Neural cell (in vitro differentiated cells): ENCODE results near the gene ASCL2.

Experiments
- EP300 ChIP-seq: fragments of 450-650 bp; conservative IDR thresholded peaks from 2 replicates; pipeline ENCODE4 v1.6.1; 2014; ENCODE audit warnings: antibody characterized with exemption, mild to moderate bottlenecking, moderate library complexity; ENCODE audit not compliant: poor library complexity, severe bottlenecking
- EZH2 ChIP-seq: fragments of 200-600, 300-800 bp; shearing (Covaris generic), sonication (generic); IDR thresholded peaks from 2 replicates; pipeline ENCODE4 v1.6.1; 2014; ENCODE audit warnings: antibody characterized with exemption, low read length, borderline replicate concordance, mild to moderate bottlenecking; ENCODE audit not compliant: insufficient read depth, poor library complexity, severe bottlenecking
- MXI1 ChIP-seq: fragments of 450-650 bp; conservative IDR thresholded peaks from 2 replicates; pipeline ENCODE4 v1.6.1; 2014; ENCODE audit warnings: antibody characterized with exemption, mild to moderate bottlenecking; ENCODE audit not compliant: poor library complexity, severe bottlenecking
- POLR2AphosphoS5 ChIP-seq: IDR thresholded peaks from 2 replicates; pipeline ENCODE4 v1.6.1; 2012
- RAD21 ChIP-seq: fragments of 450-650 bp; conservative IDR thresholded peaks from 2 replicates; pipeline ENCODE4 v1.6.1; 2014; ENCODE audit warnings: antibody characterized with exemption, mild to moderate bottlenecking, moderate library complexity
- REST ChIP-seq: IDR thresholded peaks from 2 replicates; pipeline ENCODE4 v1.6.1; 2012; ENCODE audit warnings: borderline replicate concordance
- SMC3 ChIP-seq: fragments of 450-650 bp; conservative IDR thresholded peaks from 2 replicates; pipeline ENCODE4 v1.6.1; 2014; ENCODE audit warnings: antibody characterized with exemption, mild to moderate bottlenecking, moderate library complexity; ENCODE audit not compliant: poor library complexity
- TAF1 ChIP-seq: IDR thresholded peaks from 2 replicates; pipeline ENCODE4 v1.6.1; 2012; ENCODE audit warnings: low read depth
- TF ChIP-seq, protein P1 (sequence below): fragments of 450-650 bp; IDR thresholded peaks from 2 replicates; pipeline ENCODE4 v1.5.1; 2014; ENCODE audit warnings: antibody characterized with exemption, mild to moderate bottlenecking, moderate library complexity; ENCODE audit not compliant: poor library complexity, severe bottlenecking

GRCh38 chr11:2273771-2274170 lies 3.4 kb upstream of the ASCL2 start:
- TF ChIP-seq EP300 (no peak), POLR2AphosphoS5 (no peak), EZH2 (no peak), RAD21 (no peak), TAF1 (no peak), SMC3 (no peak), REST (no peak), MXI1 (no peak)
- TF ChIP-seq, protein P1, sequence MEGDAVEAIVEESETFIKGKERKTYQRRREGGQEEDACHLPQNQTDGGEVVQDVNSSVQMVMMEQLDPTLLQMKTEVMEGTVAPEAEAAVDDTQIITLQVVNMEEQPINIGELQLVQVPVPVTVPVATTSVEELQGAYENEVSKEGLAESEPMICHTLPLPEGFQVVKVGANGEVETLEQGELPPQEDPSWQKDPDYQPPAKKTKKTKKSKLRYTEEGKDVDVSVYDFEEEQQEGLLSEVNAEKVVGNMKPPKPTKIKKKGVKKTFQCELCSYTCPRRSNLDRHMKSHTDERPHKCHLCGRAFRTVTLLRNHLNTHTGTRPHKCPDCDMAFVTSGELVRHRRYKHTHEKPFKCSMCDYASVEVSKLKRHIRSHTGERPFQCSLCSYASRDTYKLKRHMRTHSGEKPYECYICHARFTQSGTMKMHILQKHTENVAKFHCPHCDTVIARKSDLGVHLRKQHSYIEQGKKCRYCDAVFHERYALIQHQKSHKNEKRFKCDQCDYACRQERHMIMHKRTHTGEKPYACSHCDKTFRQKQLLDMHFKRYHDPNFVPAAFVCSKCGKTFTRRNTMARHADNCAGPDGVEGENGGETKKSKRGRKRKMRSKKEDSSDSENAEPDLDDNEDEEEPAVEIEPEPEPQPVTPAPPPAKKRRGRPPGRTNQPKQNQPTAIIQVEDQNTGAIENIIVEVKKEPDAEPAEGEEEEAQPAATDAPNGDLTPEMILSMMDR: no peak
